Activated T-cell treated with anti-CD3 and anti-CD28 coated beads, Interleukin-2, amount 50 U/mL, for 4 hours (primary cell): ENCODE data around the gene BLOC1S2. TPM values are rescaled to one million over a fixed set of nuclear protein-coding genes. Genes with fewer than 3 reads are reported as not detected.
A peak's percentile ranks its signal among the peaks of the same experiment; 100 is the strongest.
"Not testable (repeated sequence)": the region's sequence is repeated elsewhere in the genome, so short reads cannot be mapped to it uniquely, and the experiment has no call there.

Experiments
- ATAC-seq, 2 donors: fragments of 200-7000 bp; cut with Tn5 transposase; one replicate each; pipeline ENCODE4 v1.10.0; 2021
- DNase-seq: peaks from one replicate; pipeline ENCODE4 v3.0.0-alpha.2; 2020
- H3K27me3 Mint-ChIP-seq: one replicate; pipeline ENCODE4 v1.8.0; 2021; ENCODE audit warnings: low read depth, mixed read lengths
- H3K36me3 Mint-ChIP-seq: one replicate; pipeline ENCODE4 v1.8.0; 2022; ENCODE audit warnings: mixed read lengths; ENCODE audit not compliant: insufficient read depth
- H3K4me1 Mint-ChIP-seq: one replicate; pipeline ENCODE4 v1.8.0; 2021; ENCODE audit warnings: low read depth, mixed read lengths
- H3K4me3 Mint-ChIP-seq: one replicate; pipeline ENCODE4 v1.8.0; 2021; ENCODE audit warnings: mild to moderate bottlenecking, moderate library complexity, mixed read lengths
- H3K9me3 Mint-ChIP-seq: one replicate; pipeline ENCODE4 v1.8.0; 2021; ENCODE audit warnings: mixed read lengths
- total RNA-seq, 3 donors: library from RNA; stranded (reverse); gene quantifications; one replicate each; pipeline ENCODE4 v1.2.1, GENCODE V29; 2021

The BLOC1S2 gene
- total RNA-seq, 3 donors from 2014 or later, result 62.5 to 79.5 (median 75.5) TPM

- no peaks in the 10 kb centered on the region for H3K9me3 Mint-ChIP-seq
- no peaks in the 10 kb centered on the region for H3K4me1 Mint-ChIP-seq
- H3K36me3 Mint-ChIP-seq, result no peaks in the 10 kb centered on the region
- no peak overlapping the region for H3K4me3 Mint-ChIP-seq
- peaks cover 56% of the 10 kb centered on the region for H3K27me3 Mint-ChIP-seq
- DNase-seq (no peak), ATAC-seq (no peak)
Observed at GRCh38 chr10:100306861-100307260, 20.4 kb upstream of the BLOC1S2 start.

DNA sequence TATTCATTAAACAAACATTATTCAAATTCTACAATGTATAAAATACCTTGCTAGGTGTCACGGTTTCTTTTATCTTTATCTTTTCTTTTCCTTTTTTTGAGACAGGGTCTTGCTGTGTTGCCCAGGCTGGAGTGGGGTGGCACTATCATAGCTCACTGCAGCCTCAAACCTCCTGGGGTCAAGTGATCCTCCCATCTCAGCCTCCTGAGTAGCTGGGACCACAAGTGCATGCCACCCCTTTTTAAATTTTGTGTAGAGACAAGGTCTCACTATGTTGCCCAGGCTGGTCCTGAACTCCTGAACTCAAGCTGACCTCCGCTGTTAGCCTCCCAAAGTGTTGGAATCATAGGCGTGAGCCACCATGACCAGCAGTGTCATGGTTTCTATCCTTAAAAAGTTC, 17.9 kb upstream of the BLOC1S2 start:
- ATAC-seq (no peak), DNase-seq (no peak)
- H3K4me3 Mint-ChIP-seq, result no peak overlapping the region
- H3K36me3 Mint-ChIP-seq, result no peaks in the 10 kb centered on the region
- no peaks in the 10 kb centered on the region for H3K4me1 Mint-ChIP-seq
- no peaks in the 10 kb centered on the region for H3K9me3 Mint-ChIP-seq
- peaks cover 59% of the 10 kb centered on the region for H3K27me3 Mint-ChIP-seq

DNA sequence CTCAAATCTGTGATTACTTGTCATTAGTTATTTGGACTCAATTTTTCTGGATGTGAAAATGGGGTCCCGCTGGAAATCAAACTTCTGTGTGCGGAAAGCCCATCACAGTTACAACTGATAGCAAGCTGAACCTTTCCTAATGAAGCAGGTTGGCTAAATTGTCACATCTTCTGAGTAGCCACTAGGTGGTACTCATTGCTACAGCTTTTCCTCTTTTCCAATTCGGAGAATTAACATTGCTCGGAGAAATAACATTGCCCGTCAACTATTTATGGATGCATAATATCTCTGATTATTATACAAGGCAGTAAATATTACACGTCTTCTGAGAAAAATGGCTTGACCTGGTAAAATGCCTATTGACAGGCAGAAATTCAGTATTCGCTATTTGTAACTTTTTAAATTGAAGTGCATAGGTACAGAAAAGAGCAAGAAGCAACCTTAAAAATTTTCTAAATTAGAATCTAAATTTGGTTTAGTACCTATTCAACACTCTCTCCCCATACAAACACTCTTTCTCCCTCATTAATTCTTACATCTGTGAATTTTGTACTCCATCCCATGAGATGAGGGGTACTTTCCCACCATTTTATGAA, 17.3 kb upstream of the BLOC1S2 start:
- Mint-ChIP-seq H3K9me3 (no peaks in the 10 kb centered on the region), H3K36me3 (no peaks in the 10 kb centered on the region), H3K4me1 (no peaks in the 10 kb centered on the region), H3K4me3 (no peak overlapping the region), H3K27me3 (peaks cover 59% of the 10 kb centered on the region)
- DNase-seq, result no peak
- ATAC-seq, result no peak

DNA sequence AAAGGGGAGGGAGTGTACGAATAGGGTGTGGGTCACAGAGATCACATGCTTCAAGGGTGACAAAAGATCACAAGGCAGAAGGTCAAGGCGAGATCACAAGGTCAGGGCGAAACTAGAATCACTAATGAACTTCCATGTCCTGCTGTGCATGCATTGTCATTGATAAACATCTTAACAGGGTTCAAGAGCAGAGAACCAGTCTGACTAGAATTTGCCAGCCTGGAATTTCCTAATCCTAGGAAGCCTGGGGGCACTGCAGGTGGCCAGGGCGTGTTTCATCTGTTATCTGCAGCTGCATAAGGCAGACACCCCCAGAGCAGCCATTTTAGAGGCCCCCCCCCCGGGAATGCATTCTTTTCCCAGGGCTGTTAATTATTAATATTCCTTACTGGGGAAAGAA, 14.6 kb upstream of the BLOC1S2 start:
- peaks cover 47% of the 10 kb centered on the region for H3K27me3 Mint-ChIP-seq
- H3K4me1 Mint-ChIP-seq, H3K9me3 Mint-ChIP-seq, DNase-seq, H3K4me3 Mint-ChIP-seq, H3K36me3 Mint-ChIP-seq, ATAC-seq: not testable (repeated sequence)

DNA sequence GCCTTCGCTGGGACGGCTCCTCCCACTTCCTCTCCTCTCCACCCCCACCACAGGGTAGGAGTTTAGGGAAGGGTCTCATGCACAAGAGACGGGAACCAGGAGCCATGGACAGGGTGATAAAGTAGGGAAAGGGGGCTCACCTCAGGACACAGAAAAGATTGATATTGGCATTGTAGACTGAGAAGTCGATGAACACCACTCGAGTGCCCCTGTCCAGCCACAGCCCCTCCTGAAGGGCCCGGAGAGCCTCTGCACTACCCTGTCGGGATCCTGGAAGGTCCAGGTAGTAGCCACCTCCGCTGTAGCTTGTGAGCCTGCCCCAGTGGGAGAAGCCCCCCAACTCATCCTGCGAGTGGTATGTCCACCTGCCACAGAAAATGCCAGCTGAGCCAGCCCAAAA, 10.8 kb upstream of the BLOC1S2 start:
- no peak for ATAC-seq
- no peak for DNase-seq
- Mint-ChIP-seq H3K4me3 (no peak overlapping the region), H3K27me3 (peaks cover 38% of the 10 kb centered on the region), H3K9me3 (no peaks in the 10 kb centered on the region), H3K4me1 (no peaks in the 10 kb centered on the region), H3K36me3 (no peaks in the 10 kb centered on the region)

- Mint-ChIP-seq H3K4me3 (no peak overlapping the region), H3K27me3 (peaks cover 24% of the 10 kb centered on the region)
Observed at GRCh38 chr10:100293066-100293465, 6.6 kb upstream of the BLOC1S2 start.

GRCh38 chr10:100292300-100292699, 5.8 kb upstream of the BLOC1S2 start:
- ATAC-seq, H3K4me1 Mint-ChIP-seq, DNase-seq, H3K9me3 Mint-ChIP-seq, H3K4me3 Mint-ChIP-seq, H3K36me3 Mint-ChIP-seq: not testable (repeated sequence)
- H3K27me3 Mint-ChIP-seq, result peaks cover 22% of the 10 kb centered on the region

More at GRCh38 chr10:100293066-100293465, 6.6 kb upstream of the BLOC1S2 start:
- DNase-seq (no peak), ATAC-seq (no peak)
- H3K9me3 Mint-ChIP-seq, result no peaks in the 10 kb centered on the region
- H3K36me3 Mint-ChIP-seq, result no peaks in the 10 kb centered on the region
- H3K4me1 Mint-ChIP-seq, result no peaks in the 10 kb centered on the region

- Mint-ChIP-seq H3K36me3 (no peaks in the 10 kb centered on the region), H3K4me1 (peaks cover 6% of the 10 kb centered on the region), H3K27me3 (peaks cover 19% of the 10 kb centered on the region), H3K4me3 (no peak overlapping the region), H3K9me3 (no peaks in the 10 kb centered on the region)
- DNase-seq (no peak), ATAC-seq (no peak)
Observed at GRCh38 chr10:100291356-100291755, 4.9 kb upstream of the BLOC1S2 start.

GRCh38 chr10:100289641-100290040, 3.2 kb upstream of the BLOC1S2 start:
- H3K9me3 Mint-ChIP-seq, result no peaks in the 10 kb centered on the region
- H3K4me3 Mint-ChIP-seq, result no peak overlapping the region
- H3K36me3 Mint-ChIP-seq, result peaks cover 7% of the 10 kb centered on the region
- DNase-seq (no peak), ATAC-seq (no peak)
- H3K4me1 Mint-ChIP-seq, result peaks cover 20% of the 10 kb centered on the region
- H3K27me3 Mint-ChIP-seq, result peaks cover 9% of the 10 kb centered on the region

- ATAC-seq (no peak), DNase-seq (no peak)
- Mint-ChIP-seq H3K9me3 (no peaks in the 10 kb centered on the region), H3K27me3 (peaks cover 4% of the 10 kb centered on the region), H3K4me1 (peaks cover 20% of the 10 kb centered on the region), H3K36me3 (peaks cover 10% of the 10 kb centered on the region), H3K4me3 (no peak overlapping the region)
Observed at GRCh38 chr10:100288196-100288595, 1.7 kb upstream of the BLOC1S2 start.

DNA sequence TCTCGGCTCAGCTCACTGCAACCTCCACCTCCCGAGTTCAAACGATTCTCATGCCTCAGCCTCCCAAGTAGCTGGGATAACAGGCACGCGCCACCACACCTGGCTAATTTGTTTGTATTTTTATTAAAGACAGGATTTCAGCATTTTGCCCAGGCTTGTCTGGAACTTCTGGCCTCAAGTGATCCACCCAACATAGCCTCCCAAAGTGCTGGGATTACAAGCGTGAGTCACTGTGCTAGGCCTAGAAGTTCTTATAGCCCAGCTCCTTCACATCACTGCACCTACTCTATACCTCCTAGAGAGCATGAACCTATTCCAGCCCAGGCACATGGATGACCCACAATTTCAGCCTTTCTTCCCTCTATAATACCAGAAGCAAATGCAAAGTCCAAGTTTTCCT, 1.3 kb upstream of the BLOC1S2 start:
- H3K4me3 Mint-ChIP-seq, result peak overlapping the region; percentile 94

DNA sequence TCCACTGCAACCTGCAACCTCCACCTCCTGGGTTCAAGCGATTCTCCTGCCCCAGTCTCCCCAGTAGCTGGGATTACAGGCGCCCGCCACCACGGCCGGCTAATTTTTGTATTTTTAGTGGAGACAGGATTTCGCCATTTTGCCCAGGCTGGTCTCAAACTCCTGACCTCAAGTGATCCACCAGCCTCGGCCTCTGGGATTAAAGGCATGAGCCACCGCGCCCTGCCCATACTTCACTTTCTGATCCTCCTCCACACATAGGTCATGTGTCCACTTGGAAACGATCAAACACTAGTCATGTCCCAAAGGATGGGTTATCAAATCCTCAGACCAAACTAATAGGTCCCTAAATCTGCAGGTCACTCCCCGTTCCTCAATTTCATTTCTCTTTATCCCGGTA, 1.2 kb downstream of the BLOC1S2 start:
- not testable (repeated sequence) for H3K9me3 Mint-ChIP-seq, H3K27me3 Mint-ChIP-seq, DNase-seq, ATAC-seq
- H3K4me3 Mint-ChIP-seq, result peak overlapping the region; percentile 94
- peaks cover 26% of the 10 kb centered on the region for H3K4me1 Mint-ChIP-seq
- H3K36me3 Mint-ChIP-seq, result peaks cover 17% of the 10 kb centered on the region

More for the DNA sequence above, 1.3 kb upstream of the BLOC1S2 start:
- Mint-ChIP-seq H3K4me1 (peaks cover 20% of the 10 kb centered on the region), H3K27me3 (peaks cover 3% of the 10 kb centered on the region), H3K36me3 (peaks cover 10% of the 10 kb centered on the region), H3K9me3 (no peaks in the 10 kb centered on the region)
- ATAC-seq, result no peak
- no peak for DNase-seq

GRCh38 chr10:100282907-100283306, 3.6 kb downstream of the BLOC1S2 start:
- Mint-ChIP-seq H3K27me3 (no peaks in the 10 kb centered on the region), H3K9me3 (no peaks in the 10 kb centered on the region), H3K4me3 (no peak overlapping the region), H3K36me3 (peaks cover 26% of the 10 kb centered on the region), H3K4me1 (peaks cover 28% of the 10 kb centered on the region)
- DNase-seq (no peak), ATAC-seq (no peak)

DNA sequence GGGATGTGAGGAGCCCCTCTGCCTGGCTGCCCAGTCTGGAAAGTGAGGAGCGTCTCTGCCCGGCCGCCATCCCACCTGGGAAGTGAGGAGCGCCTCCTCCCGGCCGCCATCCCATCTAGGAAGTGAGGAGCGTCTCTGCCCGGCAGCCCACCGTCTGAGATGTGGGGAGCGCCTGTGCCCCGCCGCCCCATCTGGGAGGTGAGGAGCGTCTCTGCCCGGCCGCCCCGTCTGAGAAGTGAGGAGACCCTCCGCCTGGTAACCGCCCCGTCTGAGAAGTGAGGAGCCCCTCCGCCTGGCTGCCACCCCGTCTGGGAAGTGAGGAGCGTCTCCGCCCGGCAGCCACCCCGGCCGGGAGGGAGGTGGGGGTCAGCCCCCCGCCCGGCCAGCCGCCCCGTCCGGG, 9.5 kb downstream of the BLOC1S2 start:
- not testable (repeated sequence) for H3K4me1 Mint-ChIP-seq, H3K27me3 Mint-ChIP-seq, ATAC-seq, H3K9me3 Mint-ChIP-seq, DNase-seq, H3K4me3 Mint-ChIP-seq
- peaks cover 35% of the 10 kb centered on the region for H3K36me3 Mint-ChIP-seq

DNA sequence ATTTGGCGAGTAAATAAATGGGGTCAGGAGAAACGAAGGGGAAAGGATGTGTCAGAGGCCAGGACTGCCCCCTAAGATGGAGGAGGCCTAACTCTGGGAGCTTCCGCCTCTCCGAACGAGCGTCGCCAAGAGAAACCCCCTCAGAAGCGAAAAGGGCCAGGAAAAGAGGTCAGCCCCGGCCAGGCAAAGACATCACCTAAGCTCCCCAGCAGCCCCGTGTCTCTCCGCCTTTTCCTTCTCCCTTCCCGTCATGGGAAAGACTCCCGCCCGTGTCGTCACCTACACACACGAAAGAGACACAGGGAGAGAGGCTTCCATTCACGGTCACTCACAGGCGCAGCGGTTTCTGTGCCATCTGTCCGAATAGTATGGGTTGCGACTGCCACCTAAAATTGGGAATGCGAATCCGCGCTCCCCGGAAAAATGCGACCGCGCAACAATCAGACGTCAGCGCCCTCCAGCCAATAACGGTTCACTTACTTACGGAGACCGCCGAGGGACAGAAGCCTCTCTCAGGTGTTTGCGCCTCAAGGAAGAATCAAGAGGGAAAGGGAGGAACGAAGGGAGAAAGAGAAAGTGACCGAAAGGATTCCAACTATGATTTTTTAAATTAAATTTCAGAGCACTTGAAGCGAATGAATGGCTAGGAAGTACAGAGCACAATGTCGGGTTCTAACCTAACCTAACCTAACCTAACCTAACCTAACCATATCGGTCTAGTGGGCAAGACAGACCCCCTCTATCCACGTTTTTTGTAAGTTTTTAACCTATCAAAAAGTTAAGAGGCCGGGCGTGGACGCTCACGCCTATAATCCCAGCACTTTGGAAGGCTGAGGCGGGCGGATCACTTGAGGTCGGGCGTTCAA, 19.0 kb downstream of the BLOC1S2 start, which contains the start of gene CWF19L1:
CWF19L1 (minus strand) TSS at position 400 of the 866 bp plus-strand sequence; CDS start at position 355, 45 bp downstream.
- ATAC-seq (peak; percentile 87 to 91), DNase-seq (peak; percentile 61)
- Mint-ChIP-seq H3K36me3 (peaks cover 4% of the 10 kb centered on the region), H3K9me3 (no peaks in the 10 kb centered on the region), H3K27me3 (no peaks in the 10 kb centered on the region), H3K4me1 (peaks cover 30% of the 10 kb centered on the region), H3K4me3 (peak within 1 kb of the TSS; percentile 100)
